ENCODE data around the gene ARL15.

ARL15 gene

GRCh38 chr5:54301220-54301619, 9.2 kb downstream of the ARL15 start:
- no peak overlapping the region for H2AFZ ChIP-seq (ENCODE audit: low read length)
- no peak overlapping the region for H4K8ac ChIP-seq (ENCODE audit: low read depth, low read length)
- no peaks in the 10 kb centered on the region for H3K27me3 ChIP-seq (ENCODE audit: control insufficient read depth in 3 of 3, insufficient read depth in 3 of 3, low read depth in 1 of 3, low read length in 3 of 3)
- no peaks in the 10 kb centered on the region for H3K36me3 ChIP-seq (replicated peaks in 1 of 2; ENCODE audit: control insufficient read depth in 2 of 2, insufficient read depth in 2 of 2, low read length in 2 of 2)
- peaks cover 0 to 6% of the 10 kb centered on the region in 2 donors for H3K4me1 ChIP-seq (ENCODE audit: control insufficient read depth in 2 of 2, insufficient read depth in 1 of 2, low read depth in 1 of 2, low read length in 2 of 2)
- no peak overlapping the region for H3K23ac ChIP-seq (ENCODE audit: low read depth, low read length, poor library complexity)
- no peak overlapping the region for H2BK5ac ChIP-seq (ENCODE audit: low read length)
- H3K9ac ChIP-seq (ENCODE audit: low read depth, low read length, poor library complexity), result no peak overlapping the region
- WGBS, 2 donors (ENCODE audit: extremely low coverage in 2 of 2, insufficient read length in 2 of 2, insufficient replicate concordance in 1 of 2), result no CpG with 5 or more reads among the region's 2 CpGs
- no peak for DNase-seq (ENCODE audit: low spot score)
- no peak overlapping the region for H2AK5ac ChIP-seq (ENCODE audit: low read depth, low read length)
- no peak overlapping the region for H4K91ac ChIP-seq (ENCODE audit: low read depth, low read length, poor library complexity)
- H3K79me1 ChIP-seq (ENCODE audit: low read depth, low read length), result peaks cover 2% of the 10 kb centered on the region
- no peak overlapping the region for H3K18ac ChIP-seq (ENCODE audit: low read length)
- H2BK15ac ChIP-seq (ENCODE audit: low read length), result no peak overlapping the region
- no peaks in the 10 kb centered on the region for H3K9me3 ChIP-seq (replicated peaks in 1 of 2; ENCODE audit: control insufficient read depth in 2 of 2, insufficient read depth in 1 of 2, low read depth in 1 of 2, low read length in 2 of 2)
- H3K4me3 ChIP-seq (ENCODE audit: low read length in 2 of 2), result no peak overlapping the region
- no peak overlapping the region for H3K4me2 ChIP-seq (ENCODE audit: insufficient read depth, low read length, poor library complexity, severe bottlenecking)
- no peak overlapping the region for H3K14ac ChIP-seq (ENCODE audit: low read length)
- H2BK12ac ChIP-seq (ENCODE audit: low read length), result no peak overlapping the region
- no peak overlapping the region for H3K4ac ChIP-seq (ENCODE audit: low read length)
- H2BK120ac ChIP-seq (ENCODE audit: low read depth, low read length), result no peak overlapping the region
- H3K27ac ChIP-seq (replicated peaks; ENCODE audit: low read length), result no peak overlapping the region

GRCh38 chr5:54298947-54299346, 11.4 kb downstream of the ARL15 start:
- Histone ChIP-seq H3K4ac (ENCODE audit: low read length) (no peak overlapping the region), H3K23ac (ENCODE audit: low read depth, low read length, poor library complexity) (no peak overlapping the region), H3K36me3 (replicated peaks in 1 of 2; ENCODE audit: control insufficient read depth in 2 of 2, insufficient read depth in 2 of 2, low read length in 2 of 2) (no peaks in the 10 kb centered on the region), H2AK5ac (ENCODE audit: low read depth, low read length) (no peak overlapping the region), H3K27ac (replicated peaks; ENCODE audit: low read length) (no peak overlapping the region), H3K27me3 (ENCODE audit: control insufficient read depth in 3 of 3, insufficient read depth in 3 of 3, low read depth in 1 of 3, low read length in 3 of 3) (no peaks in the 10 kb centered on the region), H3K9me3 (replicated peaks in 1 of 2; ENCODE audit: control insufficient read depth in 2 of 2, insufficient read depth in 1 of 2, low read depth in 1 of 2, low read length in 2 of 2) (no peaks in the 10 kb centered on the region), H3K4me3 (ENCODE audit: low read length in 2 of 2) (no peak overlapping the region), H2BK15ac (ENCODE audit: low read length) (no peak overlapping the region), H3K4me1 (ENCODE audit: control insufficient read depth in 2 of 2, insufficient read depth in 1 of 2, low read depth in 1 of 2, low read length in 2 of 2) (peaks cover 5 to 6% of the 10 kb centered on the region in 2 donors), H3K4me2 (ENCODE audit: insufficient read depth, low read length, poor library complexity, severe bottlenecking) (no peak overlapping the region), H3K9ac (ENCODE audit: low read depth, low read length, poor library complexity) (no peak overlapping the region), H2AFZ (ENCODE audit: low read length) (no peak overlapping the region), H2BK120ac (ENCODE audit: low read depth, low read length) (no peak overlapping the region), H2BK5ac (ENCODE audit: low read length) (no peak overlapping the region), H4K8ac (ENCODE audit: low read depth, low read length) (no peak overlapping the region), H3K79me1 (ENCODE audit: low read depth, low read length) (no peaks in the 10 kb centered on the region), H3K18ac (ENCODE audit: low read length) (no peak overlapping the region), H3K14ac (ENCODE audit: low read length) (no peak overlapping the region), H4K91ac (ENCODE audit: low read depth, low read length, poor library complexity) (no peak overlapping the region), H2BK12ac (ENCODE audit: low read length) (no peak overlapping the region)
- no peak for DNase-seq (ENCODE audit: low spot score)
- no CpG with 5 or more reads among the region's 5 CpGs for WGBS, 2 donors (ENCODE audit: extremely low coverage in 2 of 2, insufficient read length in 2 of 2, insufficient replicate concordance in 1 of 2)

- Histone ChIP-seq H2BK15ac (ENCODE audit: low read length) (no peak overlapping the region), H2BK120ac (ENCODE audit: low read depth, low read length) (no peak overlapping the region), H3K27me3 (ENCODE audit: control insufficient read depth in 3 of 3, insufficient read depth in 3 of 3, low read depth in 1 of 3, low read length in 3 of 3) (no peaks in the 10 kb centered on the region), H2BK12ac (ENCODE audit: low read length) (no peak overlapping the region), H3K14ac (ENCODE audit: low read length) (no peak overlapping the region), H4K8ac (ENCODE audit: low read depth, low read length) (no peak overlapping the region), H3K18ac (ENCODE audit: low read length) (no peak overlapping the region), H2AFZ (ENCODE audit: low read length) (no peak overlapping the region), H3K9ac (ENCODE audit: low read depth, low read length, poor library complexity) (no peak overlapping the region), H2AK5ac (ENCODE audit: low read depth, low read length) (no peak overlapping the region), H3K4me3 (ENCODE audit: low read length in 2 of 2) (no peak overlapping the region), H3K9me3 (replicated peaks in 1 of 2; ENCODE audit: control insufficient read depth in 2 of 2, insufficient read depth in 1 of 2, low read depth in 1 of 2, low read length in 2 of 2) (no peaks in the 10 kb centered on the region), H3K4me2 (ENCODE audit: insufficient read depth, low read length, poor library complexity, severe bottlenecking) (no peak overlapping the region), H2BK5ac (ENCODE audit: low read length) (no peak overlapping the region), H3K4me1 (ENCODE audit: control insufficient read depth in 2 of 2, insufficient read depth in 1 of 2, low read depth in 1 of 2, low read length in 2 of 2) (peaks cover 5 to 6% of the 10 kb centered on the region in 2 donors), H3K23ac (ENCODE audit: low read depth, low read length, poor library complexity) (no peak overlapping the region), H3K27ac (replicated peaks; ENCODE audit: low read length) (no peak overlapping the region), H3K36me3 (replicated peaks in 1 of 2; ENCODE audit: control insufficient read depth in 2 of 2, insufficient read depth in 2 of 2, low read length in 2 of 2) (no peaks in the 10 kb centered on the region), H3K4ac (ENCODE audit: low read length) (no peak overlapping the region), H4K91ac (ENCODE audit: low read depth, low read length, poor library complexity) (no peak overlapping the region), H3K79me1 (ENCODE audit: low read depth, low read length) (no peaks in the 10 kb centered on the region)
- no peak for DNase-seq (ENCODE audit: low spot score)
- no CpG with 5 or more reads among the region's 2 CpGs for WGBS, 2 donors (ENCODE audit: extremely low coverage in 2 of 2, insufficient read length in 2 of 2, insufficient replicate concordance in 1 of 2)
Measured at GRCh38 chr5:54296386-54296785, 14.0 kb downstream of the ARL15 start.

- no peak overlapping the region for H2AFZ ChIP-seq (ENCODE audit: low read length)
- H2AK5ac ChIP-seq (ENCODE audit: low read depth, low read length), result no peak overlapping the region
- no peak overlapping the region for H4K8ac ChIP-seq (ENCODE audit: low read depth, low read length)
- H3K4me3 ChIP-seq (ENCODE audit: low read length in 2 of 2), result no peak overlapping the region
- no peak overlapping the region for H2BK5ac ChIP-seq (ENCODE audit: low read length)
- WGBS, 2 donors (ENCODE audit: extremely low coverage in 2 of 2, insufficient read length in 2 of 2, insufficient replicate concordance in 1 of 2), result no CpG with 5 or more reads among the region's 8 CpGs
- no peaks in the 10 kb centered on the region for H3K36me3 ChIP-seq (replicated peaks in 1 of 2; ENCODE audit: control insufficient read depth in 2 of 2, insufficient read depth in 2 of 2, low read length in 2 of 2)
- no peaks in the 10 kb centered on the region for H3K9me3 ChIP-seq (replicated peaks in 1 of 2; ENCODE audit: control insufficient read depth in 2 of 2, insufficient read depth in 1 of 2, low read depth in 1 of 2, low read length in 2 of 2)
- DNase-seq (ENCODE audit: low spot score), result no peak
- no peak overlapping the region for H3K4me2 ChIP-seq (ENCODE audit: insufficient read depth, low read length, poor library complexity, severe bottlenecking)
- H4K91ac ChIP-seq (ENCODE audit: low read depth, low read length, poor library complexity), result no peak overlapping the region
- no peak overlapping the region for H2BK12ac ChIP-seq (ENCODE audit: low read length)
- no peaks in the 10 kb centered on the region for H3K27me3 ChIP-seq (ENCODE audit: control insufficient read depth in 3 of 3, insufficient read depth in 3 of 3, low read depth in 1 of 3, low read length in 3 of 3)
- no peak overlapping the region for H3K18ac ChIP-seq (ENCODE audit: low read length)
- no peak overlapping the region for H3K9ac ChIP-seq (ENCODE audit: low read depth, low read length, poor library complexity)
- H3K4me1 ChIP-seq (ENCODE audit: control insufficient read depth in 2 of 2, insufficient read depth in 1 of 2, low read depth in 1 of 2, low read length in 2 of 2), result peaks cover 5 to 6% of the 10 kb centered on the region in 2 donors
- no peak overlapping the region for H3K27ac ChIP-seq (replicated peaks; ENCODE audit: low read length)
- H3K14ac ChIP-seq (ENCODE audit: low read length), result no peak overlapping the region
- H3K23ac ChIP-seq (ENCODE audit: low read depth, low read length, poor library complexity), result no peak overlapping the region
- no peak overlapping the region for H3K4ac ChIP-seq (ENCODE audit: low read length)
- H3K79me1 ChIP-seq (ENCODE audit: low read depth, low read length), result no peaks in the 10 kb centered on the region
- no peak overlapping the region for H2BK120ac ChIP-seq (ENCODE audit: low read depth, low read length)
- H2BK15ac ChIP-seq (ENCODE audit: low read length), result no peak overlapping the region
Measured at GRCh38 chr5:54295651-54296276, 14.6 kb downstream of the ARL15 start.

All from neuronal stem cell (in vitro differentiated cells).